HCT116 (cell line): ENCODE measurements around the gene NTS. TPM values are rescaled to one million over a fixed set of nuclear protein-coding genes. Genes with fewer than 3 reads are reported as not detected.

Experiments used
- ATAC-seq: fragments of 200-7000 bp; cut with Tn5 transposase; 2 replicates; pipeline ENCODE4 v1.9.1; 2020; ENCODE audit warnings: mild to moderate bottlenecking, moderate library complexity
- BruUV-seq: library from RNA; stranded (reverse); fragments of 400-500 nt; replicated peaks from 2 replicates; lab custom pipeline; 2021; lab: Mats Ljungman, UMichigan
- CTCF ChIA-PET: fragments of 300-600 bp; sonication (Branson Sonifier 250); formaldehyde crosslinking; loops from one replicate; lab custom pipeline; 2021; ENCODE audit warnings: antibody characterized with exemption; lab: Charles Lee
- POLR2A ChIA-PET: fragments of 300-600, 350-600 bp; sonication (Branson Sonifier 250); formaldehyde crosslinking; loops from one replicate; lab custom pipeline; 2021; ENCODE audit warnings: antibody characterized with exemption; lab: Charles Lee
- RAD21 ChIA-PET, 2 experiments: fragments of 300-600 bp; sonication (Branson Sonifier 250); formaldehyde crosslinking; loops; one replicate each; lab custom pipeline; 2023; ENCODE audit warnings: low total read pairs in 2 of 2; ENCODE audit not compliant: uncharacterized antibody in 2 of 2, unreplicated experiment in 2 of 2, low non-redundant PET in 1 of 2; lab: Charles Lee
- DNase-seq: peaks from one replicate; pipeline ENCODE4 v3.0.0-alpha.2; 2010; ENCODE audit warnings: low read depth, low spot score
- H2AFZ ChIP-seq: fragments of 200-600 bp; shearing (Covaris generic), sonication (generic); 2 replicates; pipeline ENCODE4 v1.6.1; 2017; ENCODE audit warnings: low read depth, mixed run types, mixed read lengths, antibody characterized with exemption, low read length; ENCODE audit not compliant: poor library complexity, severe bottlenecking
- H3K27ac ChIP-seq: 2 replicates; pipeline ENCODE4 v1.5.1; 2012; ENCODE audit warnings: low read depth, low read length
- H3K27me3 ChIP-seq: fragments of 200-600 bp; sonication (generic); 2 replicates; pipeline ENCODE4 v1.6.1; 2016; ENCODE audit warnings: mixed run types, low read length, mixed read lengths; ENCODE audit not compliant: insufficient read depth
- H3K36me3 ChIP-seq, 2 experiments: fragments of 200-500 bp in 1 of 2; fragments of 200-600 bp in 1 of 2; sonication (Bioruptor generic) in 1 of 2; sonication (generic) in 1 of 2; 2 replicates each; pipeline versions ENCODE4 v1.5.1 to v1.6.1; 2014 to 2016; ENCODE audit warnings: low read length in 2 of 2, inconsistent platforms in 1 of 2, mixed read lengths in 1 of 2, mixed run types in 1 of 2; ENCODE audit not compliant: insufficient read depth in 2 of 2, control insufficient read depth in 1 of 2
- H3K4me1 ChIP-seq, 2 experiments: fragments of 200-600 bp in 1 of 2; sonication (generic) in 1 of 2; 2 replicates each; pipeline versions ENCODE4 v1.5.1 to v1.6.1; 2012 to 2017; ENCODE audit warnings: low read length in 2 of 2, inconsistent platforms in 1 of 2, mild to moderate bottlenecking in 1 of 2, mixed read lengths in 1 of 2, mixed run types in 1 of 2, moderate library complexity in 1 of 2; ENCODE audit not compliant: insufficient read depth in 2 of 2, control insufficient read depth in 1 of 2
- H3K4me2 ChIP-seq: fragments of 200-600 bp; sonication (generic); 2 replicates; pipeline ENCODE4 v1.6.1; 2017; ENCODE audit warnings: mixed run types, low read length, mixed read lengths
- H3K4me3 ChIP-seq, 2 experiments: fragments of 200-600 bp in 1 of 2; sonication (generic) in 1 of 2; replicated peaks in 1 of 2; 2 replicates each; pipeline ENCODE4 v1.5.1; 2011 to 2016; ENCODE audit warnings: low read length in 2 of 2, control low read depth in 1 of 2, low read depth in 1 of 2, mild to moderate bottlenecking in 1 of 2, mixed read lengths in 1 of 2, mixed run types in 1 of 2
- H3K79me2 ChIP-seq: fragments of 200-600 bp; sonication (generic); 2 replicates; pipeline ENCODE4 v1.6.1; 2017; ENCODE audit warnings: mild to moderate bottlenecking, mixed run types, low read length, moderate library complexity, mixed read lengths; ENCODE audit not compliant: insufficient read depth
- H3K9ac ChIP-seq: fragments of 200-600 bp; sonication (generic); 2 replicates; pipeline ENCODE4 v1.6.1; 2016; ENCODE audit warnings: low read length, mixed read lengths
- H3K9me2 ChIP-seq: fragments of 200-600 bp; sonication (generic), shearing (Covaris generic); 2 replicates; pipeline ENCODE4 v1.6.1; 2017; ENCODE audit warnings: mixed run types, mild to moderate bottlenecking, moderate library complexity; ENCODE audit not compliant: insufficient read depth
- H3K9me3 ChIP-seq, 2 experiments: fragments of 200-500 bp in 1 of 2; fragments of 200-600 bp in 1 of 2; sonication (Bioruptor generic) in 1 of 2; sonication (generic) in 1 of 2; 2 replicates each; pipeline ENCODE4 v1.6.1; 2014 to 2017; ENCODE audit warnings: low read length in 2 of 2, mixed read lengths in 2 of 2, inconsistent platforms in 1 of 2, low read depth in 1 of 2, mild to moderate bottlenecking in 1 of 2, mixed run types in 1 of 2, moderate library complexity in 1 of 2; ENCODE audit not compliant: control insufficient read depth in 1 of 2, insufficient read depth in 1 of 2
- H4K20me1 ChIP-seq: fragments of 200-600 bp; sonication (generic), shearing (Covaris generic); 2 replicates; pipeline ENCODE4 v1.6.1; 2017; ENCODE audit warnings: mixed run types, mild to moderate bottlenecking, moderate library complexity; ENCODE audit not compliant: insufficient read depth
- EGR1 ChIP-seq: IDR thresholded peaks from 2 replicates; pipeline ENCODE4 v1.6.1; 2012; ENCODE audit warnings: low read depth
- ELF1 ChIP-seq: IDR thresholded peaks from 2 replicates; pipeline ENCODE4 v1.6.1; 2012; ENCODE audit warnings: low read depth, borderline replicate concordance
- EZH2phosphoT487 ChIP-seq: fragments of 200-600 bp; IDR thresholded peaks from 2 replicates; pipeline ENCODE4 v1.6.1; 2018; ENCODE audit warnings: antibody characterized with exemption, borderline replicate concordance
- FOSL1 ChIP-seq: IDR thresholded peaks from 2 replicates; pipeline ENCODE4 v1.6.1; 2012; ENCODE audit warnings: low read depth
- JUND ChIP-seq: IDR thresholded peaks from 2 replicates; pipeline ENCODE4 v1.6.1; 2012
- MAX ChIP-seq: IDR thresholded peaks from 2 replicates; pipeline ENCODE4 v1.6.1; 2012
- REST ChIP-seq: IDR thresholded peaks from 2 replicates; pipeline ENCODE4 v1.6.1; 2012; ENCODE audit warnings: low read depth
- ZFX ChIP-seq: fragments of 450-650 bp; IDR thresholded peaks from 2 replicates; pipeline ENCODE4 v1.6.1; 2017
- intact Hi-C: fragments of 100-400 bp; cut with micrococcal nuclease; formaldehyde crosslinking; loops from 2 replicates; pipeline ENCODE4 v1.10.0; 2022
- total RNA-seq: library from RNA; stranded (reverse); gene quantifications from one replicate; pipeline ENCODE4 v1.2.1, GENCODE V29; 2021; ENCODE audit not compliant: unreplicated experiment
- TF ChIP-seq, protein P1 (sequence below): IDR thresholded peaks from 2 replicates; pipeline ENCODE4 v1.6.1; 2012

The NTS gene
- total RNA-seq, 1 experiment from 2014 or later: not detected

DNA sequence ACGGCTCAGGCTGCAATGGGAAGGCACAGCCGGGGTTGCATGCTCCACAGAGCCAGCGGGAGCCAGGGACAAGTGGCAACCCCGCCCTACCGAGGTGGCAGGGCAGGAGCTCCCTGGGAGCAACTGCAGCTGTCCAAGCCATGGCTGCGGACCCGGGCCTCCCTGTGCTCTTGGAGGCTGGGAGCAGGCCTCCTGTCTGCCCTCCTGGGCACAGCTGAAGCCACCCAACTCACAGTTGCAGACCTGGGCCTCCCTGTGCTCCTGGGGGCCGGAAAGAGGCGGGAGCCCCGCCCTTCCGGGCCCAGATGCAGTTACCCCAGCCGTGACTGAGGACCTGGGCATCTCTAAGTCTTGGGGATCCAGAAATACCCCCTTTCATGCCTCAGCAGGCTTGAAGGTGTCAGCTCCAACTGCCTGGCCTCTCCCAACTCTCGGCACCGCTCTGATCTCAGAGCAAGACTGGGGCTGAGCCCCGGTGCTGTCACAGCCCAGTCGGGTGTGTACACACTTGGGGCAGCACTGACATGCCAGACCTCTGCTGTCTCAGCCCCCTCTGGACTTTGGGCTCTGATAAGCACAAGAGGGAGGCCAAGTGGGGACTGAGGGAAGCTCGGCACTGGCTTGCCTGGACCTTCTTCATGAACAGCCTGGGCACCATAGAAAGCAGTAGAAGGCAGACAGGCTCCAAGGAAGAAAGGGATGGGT is 30.3 kb upstream of the NTS start:
- no peaks in the 10 kb centered on the region for H3K4me1 ChIP-seq
- RAD21 ChIA-PET: no interaction called here
- no peaks in the 10 kb centered on the region for H3K9me2 ChIP-seq
- H3K27me3 ChIP-seq: no peaks in the 10 kb centered on the region
- H3K9ac ChIP-seq: no peak overlapping the region
- H3K79me2 ChIP-seq: no peaks in the 10 kb centered on the region
- H3K4me3 ChIP-seq: no peak overlapping the region
- CTCF ChIA-PET: no interaction called here
- POLR2A ChIA-PET: no interaction called here
- no peaks in the 10 kb centered on the region for H4K20me1 ChIP-seq
- intact Hi-C loops: no loop called here
- no peak overlapping the region for H2AFZ ChIP-seq
- no peaks in the 10 kb centered on the region for H3K36me3 ChIP-seq
- H3K27ac ChIP-seq: no peak overlapping the region
- no peaks in the 10 kb centered on the region for H3K9me3 ChIP-seq
- TF ChIP-seq FOSL1: no peak
- TF ChIP-seq REST: no peak
- TF ChIP-seq MAX: no peak
- no peak for TF ChIP-seq ELF1
- TF ChIP-seq, protein P1, sequence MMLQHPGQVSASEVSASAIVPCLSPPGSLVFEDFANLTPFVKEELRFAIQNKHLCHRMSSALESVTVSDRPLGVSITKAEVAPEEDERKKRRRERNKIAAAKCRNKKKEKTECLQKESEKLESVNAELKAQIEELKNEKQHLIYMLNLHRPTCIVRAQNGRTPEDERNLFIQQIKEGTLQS: no peak
- no peak for TF ChIP-seq ZFX
- TF ChIP-seq EGR1: no peak
- no peak for TF ChIP-seq EZH2phosphoT487
- TF ChIP-seq JUND: no peak
- no TSS peak for BruUV-seq
- DNase-seq (no peak), ATAC-seq (no peak)
- no peak overlapping the region for H3K4me2 ChIP-seq
